HCT116 (cell line): ENCODE data around the gene RUNX2. TPM values are rescaled to one million over a fixed set of nuclear protein-coding genes. Genes with fewer than 3 reads are reported as not detected.

Source experiments
- ATAC-seq: fragments of 200-7000 bp; cut with Tn5 transposase; 2 replicates; pipeline ENCODE4 v1.9.1; 2020; ENCODE audit warnings: mild to moderate bottlenecking, moderate library complexity
- BruUV-seq: library from RNA; stranded (reverse); fragments of 400-500 nt; replicated peaks from 2 replicates; lab custom pipeline; 2021; lab: Mats Ljungman, UMichigan
- CTCF ChIA-PET: fragments of 300-600 bp; sonication (Branson Sonifier 250); formaldehyde crosslinking; loops from one replicate; lab custom pipeline; 2021; ENCODE audit warnings: antibody characterized with exemption; lab: Charles Lee
- POLR2A ChIA-PET: fragments of 300-600, 350-600 bp; sonication (Branson Sonifier 250); formaldehyde crosslinking; loops from one replicate; lab custom pipeline; 2021; ENCODE audit warnings: antibody characterized with exemption; lab: Charles Lee
- RAD21 ChIA-PET, 2 experiments: fragments of 300-600 bp; sonication (Branson Sonifier 250); formaldehyde crosslinking; loops; one replicate each; lab custom pipeline; 2023; ENCODE audit warnings: low total read pairs in 2 of 2; ENCODE audit not compliant: uncharacterized antibody in 2 of 2, unreplicated experiment in 2 of 2, low non-redundant PET in 1 of 2; lab: Charles Lee
- DNase-seq: peaks from one replicate; pipeline ENCODE4 v3.0.0-alpha.2; 2010; ENCODE audit warnings: low read depth, low spot score
- H2AFZ ChIP-seq: fragments of 200-600 bp; shearing (Covaris generic), sonication (generic); 2 replicates; pipeline ENCODE4 v1.6.1; 2017; ENCODE audit warnings: low read depth, mixed run types, mixed read lengths, antibody characterized with exemption, low read length; ENCODE audit not compliant: poor library complexity, severe bottlenecking
- H3K27ac ChIP-seq: 2 replicates; pipeline ENCODE4 v1.5.1; 2012; ENCODE audit warnings: low read depth, low read length
- H3K27me3 ChIP-seq: fragments of 200-600 bp; sonication (generic); 2 replicates; pipeline ENCODE4 v1.6.1; 2016; ENCODE audit warnings: mixed run types, low read length, mixed read lengths; ENCODE audit not compliant: insufficient read depth
- H3K36me3 ChIP-seq, 2 experiments: fragments of 200-500 bp in 1 of 2; fragments of 200-600 bp in 1 of 2; sonication (Bioruptor generic) in 1 of 2; sonication (generic) in 1 of 2; 2 replicates each; pipeline versions ENCODE4 v1.5.1 to v1.6.1; 2014 to 2016; ENCODE audit warnings: low read length in 2 of 2, inconsistent platforms in 1 of 2, mixed read lengths in 1 of 2, mixed run types in 1 of 2; ENCODE audit not compliant: insufficient read depth in 2 of 2, control insufficient read depth in 1 of 2
- H3K4me1 ChIP-seq, 2 experiments: fragments of 200-600 bp in 1 of 2; sonication (generic) in 1 of 2; 2 replicates each; pipeline versions ENCODE4 v1.5.1 to v1.6.1; 2012 to 2017; ENCODE audit warnings: low read length in 2 of 2, inconsistent platforms in 1 of 2, mild to moderate bottlenecking in 1 of 2, mixed read lengths in 1 of 2, mixed run types in 1 of 2, moderate library complexity in 1 of 2; ENCODE audit not compliant: insufficient read depth in 2 of 2, control insufficient read depth in 1 of 2
- H3K4me2 ChIP-seq: fragments of 200-600 bp; sonication (generic); 2 replicates; pipeline ENCODE4 v1.6.1; 2017; ENCODE audit warnings: mixed run types, low read length, mixed read lengths
- H3K4me3 ChIP-seq, 2 experiments: fragments of 200-600 bp in 1 of 2; sonication (generic) in 1 of 2; replicated peaks in 1 of 2; 2 replicates each; pipeline ENCODE4 v1.5.1; 2011 to 2016; ENCODE audit warnings: low read length in 2 of 2, control low read depth in 1 of 2, low read depth in 1 of 2, mild to moderate bottlenecking in 1 of 2, mixed read lengths in 1 of 2, mixed run types in 1 of 2
- H3K79me2 ChIP-seq: fragments of 200-600 bp; sonication (generic); 2 replicates; pipeline ENCODE4 v1.6.1; 2017; ENCODE audit warnings: mild to moderate bottlenecking, mixed run types, low read length, moderate library complexity, mixed read lengths; ENCODE audit not compliant: insufficient read depth
- H3K9ac ChIP-seq: fragments of 200-600 bp; sonication (generic); 2 replicates; pipeline ENCODE4 v1.6.1; 2016; ENCODE audit warnings: low read length, mixed read lengths
- H3K9me2 ChIP-seq: fragments of 200-600 bp; sonication (generic), shearing (Covaris generic); 2 replicates; pipeline ENCODE4 v1.6.1; 2017; ENCODE audit warnings: mixed run types, mild to moderate bottlenecking, moderate library complexity; ENCODE audit not compliant: insufficient read depth
- H3K9me3 ChIP-seq, 2 experiments: fragments of 200-500 bp in 1 of 2; fragments of 200-600 bp in 1 of 2; sonication (Bioruptor generic) in 1 of 2; sonication (generic) in 1 of 2; 2 replicates each; pipeline ENCODE4 v1.6.1; 2014 to 2017; ENCODE audit warnings: low read length in 2 of 2, mixed read lengths in 2 of 2, inconsistent platforms in 1 of 2, low read depth in 1 of 2, mild to moderate bottlenecking in 1 of 2, mixed run types in 1 of 2, moderate library complexity in 1 of 2; ENCODE audit not compliant: control insufficient read depth in 1 of 2, insufficient read depth in 1 of 2
- H4K20me1 ChIP-seq: fragments of 200-600 bp; sonication (generic), shearing (Covaris generic); 2 replicates; pipeline ENCODE4 v1.6.1; 2017; ENCODE audit warnings: mixed run types, mild to moderate bottlenecking, moderate library complexity; ENCODE audit not compliant: insufficient read depth
- CBX3 ChIP-seq: IDR thresholded peaks from 2 replicates; pipeline ENCODE4 v1.6.1; 2012; ENCODE audit warnings: low read depth
- EGR1 ChIP-seq: IDR thresholded peaks from 2 replicates; pipeline ENCODE4 v1.6.1; 2012; ENCODE audit warnings: low read depth
- ELF1 ChIP-seq: IDR thresholded peaks from 2 replicates; pipeline ENCODE4 v1.6.1; 2012; ENCODE audit warnings: low read depth, borderline replicate concordance
- EZH2 ChIP-seq: fragments of 200-600 bp; sonication (generic); IDR thresholded peaks from 2 replicates; pipeline ENCODE4 v1.6.1; 2017; ENCODE audit warnings: antibody characterized with exemption, mixed run types
- EZH2phosphoT487 ChIP-seq: fragments of 200-600 bp; IDR thresholded peaks from 2 replicates; pipeline ENCODE4 v1.6.1; 2018; ENCODE audit warnings: antibody characterized with exemption, borderline replicate concordance
- JUND ChIP-seq: IDR thresholded peaks from 2 replicates; pipeline ENCODE4 v1.6.1; 2012
- POLR2A ChIP-seq: IDR thresholded peaks from 2 replicates; pipeline ENCODE4 v1.7.0; 2011; ENCODE audit warnings: borderline replicate concordance; ENCODE audit not compliant: insufficient read depth, insufficient read length; ENCODE audit errors: extremely low read depth
- POLR2AphosphoS5 ChIP-seq: IDR thresholded peaks from 2 replicates; pipeline ENCODE4 v1.6.1; 2011; ENCODE audit warnings: mild to moderate bottlenecking, low read depth, low read length, moderate library complexity
- RAD21 ChIP-seq: IDR thresholded peaks from 2 replicates; pipeline ENCODE4 v1.6.1; 2012; ENCODE audit warnings: low read depth, mild to moderate bottlenecking
- SIN3A ChIP-seq: IDR thresholded peaks from 2 replicates; pipeline ENCODE4 v1.6.1; 2012; ENCODE audit warnings: low read depth
- SP1 ChIP-seq: IDR thresholded peaks from 2 replicates; pipeline ENCODE4 v1.6.1; 2012; ENCODE audit warnings: low read depth
- TCF7L2 ChIP-seq: IDR thresholded peaks from 2 replicates; pipeline ENCODE4 v1.7.0; 2011; ENCODE audit warnings: borderline replicate concordance, inconsistent platforms; ENCODE audit not compliant: insufficient read depth, insufficient read length; ENCODE audit errors: extremely low read depth
- YY1 ChIP-seq: IDR thresholded peaks from 2 replicates; pipeline ENCODE4 v1.6.1; 2011; ENCODE audit warnings: low read length, low read depth, moderate library complexity, mild to moderate bottlenecking; ENCODE audit not compliant: insufficient replicate concordance; ENCODE audit errors: extremely low read depth
- ZFX ChIP-seq: fragments of 450-650 bp; IDR thresholded peaks from 2 replicates; pipeline ENCODE4 v1.6.1; 2017
- intact Hi-C: fragments of 100-400 bp; cut with micrococcal nuclease; formaldehyde crosslinking; loops from 2 replicates; pipeline ENCODE4 v1.10.0; 2022
- total RNA-seq: library from RNA; stranded (reverse); gene quantifications from one replicate; pipeline ENCODE4 v1.2.1, GENCODE V29; 2021; ENCODE audit not compliant: unreplicated experiment
- TF ChIP-seq, protein P1 (sequence below): IDR thresholded peaks from 2 replicates; pipeline ENCODE4 v1.6.1; 2012
- TF ChIP-seq, protein P2 (sequence below): IDR thresholded peaks from 2 replicates; pipeline ENCODE4 v1.6.1; 2012
- TF ChIP-seq, protein P3 (sequence below), 3 experiments: fragments of 200-600 bp in 1 of 3; sonication (generic) in 1 of 3; IDR thresholded peaks in 2 of 3; conservative IDR thresholded peaks in 1 of 3; 2 replicates each; pipeline ENCODE4 v1.5.1; 2012 to 2017; ENCODE audit warnings: low read depth in 2 of 3, low read length in 2 of 3, antibody characterized with exemption in 1 of 3, borderline replicate concordance in 1 of 3, control low read depth in 1 of 3, mild to moderate bottlenecking in 1 of 3, mixed read lengths in 1 of 3, mixed run types in 1 of 3, moderate library complexity in 1 of 3; ENCODE audit not compliant: insufficient read depth in 1 of 3

Gene RUNX2
- total RNA-seq, 1 experiment from 2014 or later = 1.1 TPM

DNA sequence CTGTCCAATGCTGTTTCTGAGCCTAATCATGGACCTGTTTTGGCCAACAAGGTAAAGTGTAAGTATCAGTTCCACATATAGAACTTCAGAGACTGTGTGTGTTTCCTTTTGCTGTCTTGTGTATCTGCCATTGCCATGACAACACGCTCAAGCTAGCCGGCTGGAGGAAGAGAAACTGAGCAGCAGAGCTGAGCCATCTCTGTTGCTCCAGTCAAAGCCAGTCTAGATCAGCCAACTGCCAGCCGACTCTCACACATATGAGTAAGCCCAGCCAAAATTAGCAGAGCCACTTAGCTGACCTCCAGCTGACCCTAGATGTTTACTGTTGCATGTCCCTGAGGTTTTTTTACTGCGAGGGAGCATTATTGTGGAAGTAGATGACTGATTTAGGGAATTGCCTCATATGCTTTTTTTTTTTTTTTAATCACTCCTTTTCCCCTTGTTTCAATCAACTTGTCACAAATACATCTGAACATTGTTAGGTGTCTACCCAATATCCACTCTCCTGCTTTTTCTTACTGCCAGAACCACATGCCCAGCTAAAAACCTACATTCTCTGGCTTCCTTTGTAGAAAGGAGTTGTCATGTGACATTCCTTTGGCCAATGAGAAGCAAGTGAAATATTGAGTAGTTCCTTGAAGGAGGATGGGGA, 353.9 kb downstream of the RUNX2 start:
- no peak overlapping the region for H3K4me3 ChIP-seq
- no TSS peak for BruUV-seq
- TF ChIP-seq EZH2 (no peak), ZFX (no peak), CBX3 (no peak), RAD21 (no peak), SP1 (no peak), EZH2phosphoT487 (no peak), EGR1 (no peak), SIN3A (no peak)
- H2AFZ ChIP-seq = no peak overlapping the region
- ChIA-PET RAD21 (no interaction called here), POLR2A (no interaction called here), CTCF (no interaction called here)
- no peaks in the 10 kb centered on the region for H3K79me2 ChIP-seq
- no peak overlapping the region for H3K27ac ChIP-seq
- H4K20me1 ChIP-seq = no peaks in the 10 kb centered on the region
- no peak overlapping the region for H3K4me2 ChIP-seq
- no peak for ATAC-seq
- H3K9ac ChIP-seq = no peak overlapping the region
- H3K36me3 ChIP-seq = no peaks in the 10 kb centered on the region
- no peak for DNase-seq
- H3K4me1 ChIP-seq = no peaks in the 10 kb centered on the region
- H3K9me3 ChIP-seq = no peaks in the 10 kb centered on the region; a peak in 2 of 4 replicates
- H3K27me3 ChIP-seq = no peaks in the 10 kb centered on the region
- intact Hi-C loops = no loop called here
- H3K9me2 ChIP-seq = no peaks in the 10 kb centered on the region

DNA sequence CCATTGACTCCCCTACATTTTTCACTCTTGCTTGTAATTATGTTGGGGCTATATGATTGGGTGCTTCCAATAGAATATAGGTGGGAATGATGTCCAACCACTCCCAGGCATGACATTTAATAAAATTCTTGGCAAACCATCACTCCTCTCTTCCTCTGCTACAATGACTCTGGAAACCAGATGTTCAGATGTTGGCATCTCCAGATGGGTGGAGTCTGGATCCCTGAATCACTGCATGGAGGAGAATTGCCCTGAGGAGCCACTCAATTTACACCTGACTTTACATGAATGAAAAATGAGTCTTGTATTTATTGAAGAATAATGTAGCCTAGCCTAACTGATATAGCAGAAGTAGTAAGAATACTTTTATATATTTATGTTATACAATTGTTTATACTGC, 356.3 kb downstream of the RUNX2 start:
- Histone ChIP-seq H3K27ac (no peak overlapping the region), H3K9me3 (no peaks in the 10 kb centered on the region; a peak in 2 of 4 replicates), H3K4me1 (no peaks in the 10 kb centered on the region), H3K4me2 (no peak overlapping the region), H2AFZ (no peak overlapping the region), H3K79me2 (no peaks in the 10 kb centered on the region), H3K36me3 (no peaks in the 10 kb centered on the region), H3K9ac (no peak overlapping the region), H4K20me1 (no peaks in the 10 kb centered on the region), H3K9me2 (no peaks in the 10 kb centered on the region), H3K27me3 (no peaks in the 10 kb centered on the region), H3K4me3 (no peak overlapping the region)
- ATAC-seq (no peak), DNase-seq (no peak)
- ChIA-PET RAD21 (no interaction called here), POLR2A (no interaction called here), CTCF (no interaction called here)
- no TSS peak for BruUV-seq
- intact Hi-C loops = no loop called here
- no peak for TF ChIP-seq POLR2A
- no peak for TF ChIP-seq RAD21
- TF ChIP-seq JUND = no peak
- no peak for TF ChIP-seq SIN3A
- TF ChIP-seq POLR2AphosphoS5 = no peak
- no peak for TF ChIP-seq EZH2phosphoT487
- TF ChIP-seq, protein P1, sequence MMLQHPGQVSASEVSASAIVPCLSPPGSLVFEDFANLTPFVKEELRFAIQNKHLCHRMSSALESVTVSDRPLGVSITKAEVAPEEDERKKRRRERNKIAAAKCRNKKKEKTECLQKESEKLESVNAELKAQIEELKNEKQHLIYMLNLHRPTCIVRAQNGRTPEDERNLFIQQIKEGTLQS = no peak
- TF ChIP-seq EGR1 = no peak
- TF ChIP-seq, protein P2, sequence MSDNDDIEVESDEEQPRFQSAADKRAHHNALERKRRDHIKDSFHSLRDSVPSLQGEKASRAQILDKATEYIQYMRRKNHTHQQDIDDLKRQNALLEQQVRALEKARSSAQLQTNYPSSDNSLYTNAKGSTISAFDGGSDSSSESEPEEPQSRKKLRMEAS = no peak
- TF ChIP-seq, protein P3, sequence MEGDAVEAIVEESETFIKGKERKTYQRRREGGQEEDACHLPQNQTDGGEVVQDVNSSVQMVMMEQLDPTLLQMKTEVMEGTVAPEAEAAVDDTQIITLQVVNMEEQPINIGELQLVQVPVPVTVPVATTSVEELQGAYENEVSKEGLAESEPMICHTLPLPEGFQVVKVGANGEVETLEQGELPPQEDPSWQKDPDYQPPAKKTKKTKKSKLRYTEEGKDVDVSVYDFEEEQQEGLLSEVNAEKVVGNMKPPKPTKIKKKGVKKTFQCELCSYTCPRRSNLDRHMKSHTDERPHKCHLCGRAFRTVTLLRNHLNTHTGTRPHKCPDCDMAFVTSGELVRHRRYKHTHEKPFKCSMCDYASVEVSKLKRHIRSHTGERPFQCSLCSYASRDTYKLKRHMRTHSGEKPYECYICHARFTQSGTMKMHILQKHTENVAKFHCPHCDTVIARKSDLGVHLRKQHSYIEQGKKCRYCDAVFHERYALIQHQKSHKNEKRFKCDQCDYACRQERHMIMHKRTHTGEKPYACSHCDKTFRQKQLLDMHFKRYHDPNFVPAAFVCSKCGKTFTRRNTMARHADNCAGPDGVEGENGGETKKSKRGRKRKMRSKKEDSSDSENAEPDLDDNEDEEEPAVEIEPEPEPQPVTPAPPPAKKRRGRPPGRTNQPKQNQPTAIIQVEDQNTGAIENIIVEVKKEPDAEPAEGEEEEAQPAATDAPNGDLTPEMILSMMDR (IDR thresholded peaks at IDR 0.05 in 2 of 3, conservative IDR thresholded peaks at IDR 0.05 in 1 of 3; ENCODE audit: borderline replicate concordance in 1 of 3, insufficient read depth in 1 of 3, low read depth in 2 of 3, low read length in 2 of 3) = no peak
- no peak for TF ChIP-seq EZH2
- TF ChIP-seq TCF7L2 = no peak
- TF ChIP-seq ELF1 = no peak
- TF ChIP-seq YY1 = no peak
- no peak for TF ChIP-seq SP1
- no peak for TF ChIP-seq CBX3
